Upper lobe of right lung (tissue), 1 donor: ENCODE measurements around the gene ASTE1. TPM values are rescaled to one million over a fixed set of nuclear protein-coding genes. Genes with fewer than 3 reads are reported as not detected.

Experiments used
- ATAC-seq: fragments of 200-7000 bp; cut with Tn5 transposase; one replicate; pipeline ENCODE4 v1.9.1; 2020; ENCODE audit warnings: mild to moderate bottlenecking, moderate library complexity
- DNase-seq: peaks from one replicate; pipeline ENCODE4 v3.0.0-alpha.2; 2020
- H3K27ac ChIP-seq: fragments of 200-600 bp; one replicate; pipeline ENCODE4 v1.8.0; 2022
- H3K27me3 ChIP-seq: fragments of 200-600 bp; one replicate; pipeline ENCODE4 v1.8.0; 2022; ENCODE audit warnings: mild to moderate bottlenecking
- H3K36me3 ChIP-seq: fragments of 200-600 bp; one replicate; pipeline ENCODE4 v1.8.0; 2022
- H3K4me1 ChIP-seq: fragments of 200-600 bp; one replicate; pipeline ENCODE4 v1.8.0; 2022
- H3K4me3 ChIP-seq: fragments of 200-600 bp; one replicate; pipeline ENCODE4 v1.8.0; 2022; ENCODE audit warnings: mild to moderate bottlenecking
- H3K9me3 ChIP-seq: fragments of 200-600 bp; one replicate; pipeline ENCODE4 v1.8.0; 2022
- intact Hi-C: fragments of 100-400 bp; cut with DNase I; formaldehyde crosslinking; loops from one replicate; pipeline ENCODE4 v1.11.0; 2022
- total RNA-seq: library from RNA; stranded (reverse); fragmentation: NEBNext Ultra II Directional; extraction: Animal tissue kit (Norgen Biotek cat#: 25700); gene quantifications from one replicate; pipeline ENCODE4 v1.2.1, GENCODE V29; 2021
- TF ChIP-seq, protein P1 (sequence below): fragments of 200-600 bp; IDR thresholded peaks from one replicate; pipeline ENCODE4 v1.8.0; 2022; ENCODE audit warnings: antibody characterized with exemption
- donor health status: DM: no; HTN: yes; CAD: no; lungs with severe emphysema.

ASTE1 gene
- total RNA-seq, 1 donor from 2014 or later: 8.8 TPM

DNA sequence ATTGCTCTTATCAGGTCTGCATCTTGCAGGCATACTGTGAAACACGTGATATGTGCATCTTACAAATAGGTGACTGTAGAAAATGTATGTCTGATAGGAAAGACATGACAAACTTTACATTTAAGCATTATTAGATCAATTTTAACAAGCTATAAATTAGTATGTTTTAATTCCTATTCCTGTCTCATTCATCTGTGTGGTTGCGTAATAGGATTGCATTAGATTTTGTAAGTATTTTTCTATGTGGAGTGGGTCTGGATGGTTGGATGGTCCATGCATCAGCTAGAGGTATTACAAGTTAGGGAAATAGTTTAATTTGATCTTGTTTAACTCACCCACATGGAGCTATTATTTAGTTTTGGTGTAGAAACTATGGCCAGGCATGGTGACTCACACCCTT, 18.8 kb downstream of the ASTE1 start:
- DNase-seq: no peak
- Histone ChIP-seq H3K27ac (no peak overlapping the region), H3K4me3 (no peak overlapping the region), H3K9me3 (no peaks in the 10 kb centered on the region), H3K4me1 (no peaks in the 10 kb centered on the region), H3K36me3 (peaks cover 41% of the 10 kb centered on the region), H3K27me3 (no peaks in the 10 kb centered on the region)
- no peak for ATAC-seq
- TF ChIP-seq, protein P1, sequence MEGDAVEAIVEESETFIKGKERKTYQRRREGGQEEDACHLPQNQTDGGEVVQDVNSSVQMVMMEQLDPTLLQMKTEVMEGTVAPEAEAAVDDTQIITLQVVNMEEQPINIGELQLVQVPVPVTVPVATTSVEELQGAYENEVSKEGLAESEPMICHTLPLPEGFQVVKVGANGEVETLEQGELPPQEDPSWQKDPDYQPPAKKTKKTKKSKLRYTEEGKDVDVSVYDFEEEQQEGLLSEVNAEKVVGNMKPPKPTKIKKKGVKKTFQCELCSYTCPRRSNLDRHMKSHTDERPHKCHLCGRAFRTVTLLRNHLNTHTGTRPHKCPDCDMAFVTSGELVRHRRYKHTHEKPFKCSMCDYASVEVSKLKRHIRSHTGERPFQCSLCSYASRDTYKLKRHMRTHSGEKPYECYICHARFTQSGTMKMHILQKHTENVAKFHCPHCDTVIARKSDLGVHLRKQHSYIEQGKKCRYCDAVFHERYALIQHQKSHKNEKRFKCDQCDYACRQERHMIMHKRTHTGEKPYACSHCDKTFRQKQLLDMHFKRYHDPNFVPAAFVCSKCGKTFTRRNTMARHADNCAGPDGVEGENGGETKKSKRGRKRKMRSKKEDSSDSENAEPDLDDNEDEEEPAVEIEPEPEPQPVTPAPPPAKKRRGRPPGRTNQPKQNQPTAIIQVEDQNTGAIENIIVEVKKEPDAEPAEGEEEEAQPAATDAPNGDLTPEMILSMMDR: no peak
- intact Hi-C loops: no loop called here

GRCh38 chr3:131007256-131007655, 19.4 kb downstream of the ASTE1 start:
- H3K27ac ChIP-seq: no peak overlapping the region
- H3K4me3 ChIP-seq: no peak overlapping the region
- peaks cover 42% of the 10 kb centered on the region for H3K36me3 ChIP-seq
- no peaks in the 10 kb centered on the region for H3K27me3 ChIP-seq
- DNase-seq: no peak
- ATAC-seq: no peak
- H3K9me3 ChIP-seq: no peaks in the 10 kb centered on the region
- TF ChIP-seq, protein P1: no peak
- intact Hi-C loops: no loop called here
- H3K4me1 ChIP-seq: no peaks in the 10 kb centered on the region

- Histone ChIP-seq H3K36me3 (peaks cover 49% of the 10 kb centered on the region), H3K4me1 (no peaks in the 10 kb centered on the region), H3K27ac (no peak overlapping the region), H3K27me3 (no peaks in the 10 kb centered on the region), H3K4me3 (no peak overlapping the region), H3K9me3 (no peaks in the 10 kb centered on the region)
- ATAC-seq (no peak), DNase-seq (no peak)
- TF ChIP-seq, protein P1: no peak
- intact Hi-C loops: no loop called here
Observed at GRCh38 chr3:131004603-131005002, 22.0 kb downstream of the ASTE1 start.

- H3K9me3 ChIP-seq: no peaks in the 10 kb centered on the region
- DNase-seq: no peak
Observed at GRCh38 chr3:131001071-131001470, 25.6 kb downstream of the ASTE1 start.

GRCh38 chr3:130997289-130997688, 29.3 kb downstream of the ASTE1 start:
- Histone ChIP-seq H3K4me3 (no peak overlapping the region), H3K36me3 (peaks cover 78% of the 10 kb centered on the region), H3K4me1 (no peaks in the 10 kb centered on the region), H3K9me3 (no peaks in the 10 kb centered on the region), H3K27me3 (no peaks in the 10 kb centered on the region), H3K27ac (no peak overlapping the region)
- TF ChIP-seq, protein P1: no peak
- no peak for DNase-seq
- intact Hi-C loops: no loop called here
- no peak for ATAC-seq

More at GRCh38 chr3:131001071-131001470, 25.6 kb downstream of the ASTE1 start:
- intact Hi-C loops: no loop called here
- no peak for ATAC-seq
- Histone ChIP-seq H3K4me1 (no peaks in the 10 kb centered on the region), H3K27me3 (no peaks in the 10 kb centered on the region), H3K36me3 (peaks cover 62% of the 10 kb centered on the region), H3K4me3 (no peak overlapping the region), H3K27ac (no peak overlapping the region)
- TF ChIP-seq, protein P1: no peak

DNA sequence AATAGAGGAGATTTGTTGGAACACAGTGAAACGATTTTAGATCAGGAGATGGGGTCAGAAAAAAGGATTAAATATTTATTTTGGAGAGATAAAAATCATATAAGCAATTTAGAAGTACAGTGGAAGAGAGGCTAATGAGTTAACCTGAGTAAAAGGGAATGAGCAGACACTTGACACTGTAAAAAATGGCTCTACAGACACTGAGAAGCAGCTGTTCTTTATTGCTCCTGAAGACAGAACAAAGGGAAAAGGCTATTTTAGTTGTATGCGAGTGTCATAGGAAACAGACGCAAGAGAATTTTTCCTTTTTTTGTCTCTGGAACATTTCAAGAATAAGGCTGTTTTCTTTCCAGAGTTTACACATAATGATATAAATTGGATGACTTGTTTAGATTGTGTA, 34.3 kb downstream of the ASTE1 start:
- Histone ChIP-seq H3K4me3 (no peak overlapping the region), H3K9me3 (no peaks in the 10 kb centered on the region), H3K36me3 (peaks cover 43% of the 10 kb centered on the region), H3K27ac (no peak overlapping the region), H3K4me1 (no peaks in the 10 kb centered on the region), H3K27me3 (no peaks in the 10 kb centered on the region)
- TF ChIP-seq, protein P1: no peak
- ATAC-seq: no peak
- intact Hi-C loops: no loop called here
- DNase-seq: no peak
